ENCODE results near the gene CLK3.

Gene CLK3

GRCh38 chr15:74674161-74674560 is 58.5 kb downstream of the CLK3 start:
- Histone ChIP-seq H3K4me3 (ENCODE audit: low read length) (no peak overlapping the region), H3K27ac (ENCODE audit: low read length) (no peak overlapping the region), H3K9ac (ENCODE audit: low read depth, low read length) (no peak overlapping the region), H3K4me1 (ENCODE audit: insufficient read depth, low read length) (no peaks in the 10 kb centered on the region), H3K36me3 (ENCODE audit: insufficient read depth, low read depth, low read length) (peaks cover 40% of the 10 kb centered on the region), H3K27me3 (ENCODE audit: insufficient read depth, low read length) (no peaks in the 10 kb centered on the region), H3K9me3 (ENCODE audit: insufficient read depth, low read depth, low read length) (no peaks in the 10 kb centered on the region)

- Histone ChIP-seq H3K4me1 (ENCODE audit: insufficient read depth, low read length) (no peaks in the 10 kb centered on the region), H3K27ac (ENCODE audit: low read length) (no peak overlapping the region), H3K9ac (ENCODE audit: low read depth, low read length) (no peak overlapping the region), H3K27me3 (ENCODE audit: insufficient read depth, low read length) (no peaks in the 10 kb centered on the region), H3K4me3 (ENCODE audit: low read length) (no peak overlapping the region), H3K9me3 (ENCODE audit: insufficient read depth, low read depth, low read length) (no peaks in the 10 kb centered on the region), H3K36me3 (ENCODE audit: insufficient read depth, low read depth, low read length) (peaks cover 26% of the 10 kb centered on the region)
Measured at GRCh38 chr15:74676801-74677200, 61.2 kb downstream of the CLK3 start.

Data from iPS-20b (cell line).